ENCODE measurements around the gene NPAS4.

DNA sequence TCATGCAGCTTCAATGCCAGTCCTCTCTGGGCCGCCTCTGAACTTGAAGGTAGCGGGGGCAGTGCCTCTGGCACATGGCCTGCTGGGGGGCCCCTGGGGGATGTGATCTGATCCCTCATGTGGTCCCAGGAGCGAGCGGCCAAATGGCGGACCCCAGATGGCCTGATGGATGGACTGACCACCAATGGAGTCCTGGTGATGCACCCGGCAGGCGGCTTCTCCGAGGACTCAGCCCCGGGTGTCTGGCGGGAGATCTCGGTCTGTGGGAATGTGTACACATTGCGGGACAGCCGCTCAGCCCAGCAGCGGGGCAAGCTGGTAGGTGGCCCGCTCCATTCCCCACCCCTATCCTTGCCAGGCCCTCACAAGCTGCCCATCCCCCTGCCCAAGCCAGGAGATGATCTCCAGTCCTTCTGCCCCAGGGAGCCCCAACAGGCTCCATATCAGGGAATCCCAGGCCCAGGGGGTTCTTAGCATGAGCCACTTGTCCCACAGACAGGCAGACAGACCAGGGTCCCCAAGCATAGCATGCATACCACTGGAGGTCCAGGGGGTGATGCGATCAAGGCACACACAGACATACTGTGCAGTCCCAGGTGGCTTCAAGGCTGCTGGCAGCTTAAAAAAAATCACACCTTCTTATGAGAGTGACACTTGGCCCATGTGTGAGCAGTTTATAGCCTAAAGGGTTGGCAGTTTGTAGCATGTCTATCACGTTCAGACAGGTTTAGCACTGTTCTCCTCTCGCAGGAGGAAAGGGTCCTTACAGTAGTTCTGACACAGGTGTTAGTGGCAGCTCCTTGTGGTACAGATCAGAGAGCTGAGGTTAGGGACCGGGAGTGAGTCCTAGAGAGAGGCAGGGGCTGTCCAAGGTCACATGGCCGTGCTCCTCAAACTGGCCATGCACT, 53.0 kb downstream of the NPAS4 start:
- no peak for TF ChIP-seq EZH2phosphoT487 (IDR thresholded peaks at IDR 0.05; ENCODE audit: insufficient read depth, low read depth)
- no peak for TF ChIP-seq EZH2 (IDR thresholded peaks at IDR 0.05; ENCODE audit: insufficient read depth, poor library complexity, severe bottlenecking)
